H1 (cell line): ENCODE data around the gene ABHD12B. TPM values are rescaled to one million over a fixed set of nuclear protein-coding genes. Genes with fewer than 3 reads are reported as not detected.

Source experiments
- CTCF ChIA-PET: fragments of 300-600 bp; sonication (Branson Sonifier 250); formaldehyde crosslinking; loops from one replicate; lab custom pipeline; 2021; ENCODE audit not compliant: partially characterized antibody; lab: Charles Lee
- POLR2A ChIA-PET: fragments of 300-600 bp; sonication (Branson Sonifier 250); formaldehyde crosslinking; loops from one replicate; lab custom pipeline; 2021; ENCODE audit warnings: inconsistent platforms; ENCODE audit not compliant: partially characterized antibody; lab: Charles Lee
- DNase-seq, 2 experiments: peaks; one replicate each; pipeline versions ENCODE4 v3.0.0 to v3.0.0-alpha.2; 2010 to 2022; ENCODE audit warnings: low spot score in 2 of 2, low read depth in 1 of 2, mixed read lengths in 1 of 2
- FAIRE-seq: peaks from 2 replicates; lab custom pipeline; 2011; peaks lifted over from hg19 to GRCh38; lab: Jason Lieb, UNC
- H2AFZ ChIP-seq: 2 replicates; pipeline ENCODE4 v1.8.1; 2012; ENCODE audit warnings: low read length, inconsistent platforms
- H2AK5ac ChIP-seq: 2 replicates; pipeline ENCODE4 v1.6.1; 2013; ENCODE audit warnings: low read depth, low read length
- H2BK120ac ChIP-seq: replicated peaks from 2 replicates; pipeline ENCODE3; 2013; ENCODE audit warnings: low read depth, low read length, inconsistent platforms
- H2BK12ac ChIP-seq: 2 replicates; pipeline ENCODE4 v1.6.1; 2013; ENCODE audit warnings: low read depth, low read length
- H2BK15ac ChIP-seq: 2 replicates; pipeline ENCODE4 v1.6.1; 2013; ENCODE audit warnings: low read length
- H2BK20ac ChIP-seq: 2 replicates; pipeline ENCODE4 v1.6.1; 2013; ENCODE audit warnings: low read length
- H2BK5ac ChIP-seq: 2 replicates; pipeline ENCODE4 v1.6.1; 2013; ENCODE audit warnings: low read depth, low read length
- H3K14ac ChIP-seq: 2 replicates; pipeline ENCODE4 v1.6.1; 2013; ENCODE audit warnings: inconsistent platforms; ENCODE audit not compliant: insufficient read length
- H3K18ac ChIP-seq: 2 replicates; pipeline ENCODE4 v1.6.1; 2013; ENCODE audit warnings: low read length; ENCODE audit errors: extremely low read depth
- H3K23ac ChIP-seq: 2 replicates; pipeline ENCODE4 v1.6.1; 2013; ENCODE audit warnings: inconsistent platforms; ENCODE audit not compliant: insufficient read length
- H3K23me2 ChIP-seq: 2 replicates; pipeline ENCODE4 v1.6.1; 2013; ENCODE audit warnings: low read depth, low read length
- H3K27ac ChIP-seq: 2 replicates; pipeline ENCODE4 v1.6.1; 2011; ENCODE audit warnings: low read depth, low read length, inconsistent platforms
- H3K27me3 ChIP-seq, 4 experiments: replicated peaks in 1 of 4; 1 replicate in 1 of 4; 2 replicates in 3 of 4; pipeline versions ENCODE4 v1.6.1 to v1.8.1; 2011 to 2013; ENCODE audit warnings: low read length in 3 of 4, mild to moderate bottlenecking in 3 of 4, inconsistent platforms in 2 of 4, mixed read lengths in 2 of 4, moderate library complexity in 1 of 4; ENCODE audit not compliant: control insufficient read depth in 3 of 4, insufficient read depth in 3 of 4; ENCODE audit errors: extremely low read depth in 1 of 4
- H3K36me3 ChIP-seq, 4 experiments: 2 replicates each; pipeline versions ENCODE4 v1.6.1 to v1.8.1; 2011 to 2013; ENCODE audit warnings: mild to moderate bottlenecking in 4 of 4, low read length in 3 of 4, moderate library complexity in 2 of 4, control low read depth in 1 of 4, inconsistent platforms in 1 of 4; ENCODE audit not compliant: insufficient read depth in 4 of 4, control insufficient read depth in 2 of 4
- H3K4ac ChIP-seq: replicated peaks from 2 replicates; pipeline ENCODE3; 2013; ENCODE audit warnings: low read length, low read depth, mixed read lengths, inconsistent platforms; ENCODE audit not compliant: insufficient read length
- H3K4me1 ChIP-seq, 4 experiments: replicated peaks in 1 of 4; 1 replicate in 1 of 4; 2 replicates in 3 of 4; pipeline versions ENCODE4 v1.6.1 to v1.8.1; 2011 to 2013; ENCODE audit warnings: low read length in 3 of 4, inconsistent platforms in 2 of 4, mixed read lengths in 1 of 4; ENCODE audit not compliant: insufficient read depth in 4 of 4, control insufficient read depth in 3 of 4
- H3K4me2 ChIP-seq, 2 experiments: 2 replicates each; pipeline versions ENCODE4 v1.6.1 to v1.8.1; 2011 to 2013; ENCODE audit warnings: low read depth in 2 of 2, low read length in 2 of 2, control low read depth in 1 of 2, inconsistent platforms in 1 of 2, mild to moderate bottlenecking in 1 of 2; ENCODE audit not compliant: insufficient read depth in 1 of 2
- H3K4me3 ChIP-seq, 4 experiments: fragments of 200-600, 300-600 bp in 1 of 4; sonication (generic), shearing (Covaris generic), sonication (Bioruptor Twin) in 1 of 4; 2 replicates each; pipeline versions ENCODE4 v1.5.1 to v1.8.1; 2011 to 2016; ENCODE audit warnings: low read length in 4 of 4, low read depth in 3 of 4, control low read depth in 2 of 4, inconsistent platforms in 2 of 4, mild to moderate bottlenecking in 2 of 4, mixed read lengths in 1 of 4, moderate library complexity in 1 of 4; ENCODE audit not compliant: insufficient read depth in 2 of 4; ENCODE audit errors: extremely low read depth in 1 of 4
- H3K56ac ChIP-seq: replicated peaks from 2 replicates; pipeline ENCODE3; 2013; ENCODE audit warnings: low read depth, mild to moderate bottlenecking, mixed read lengths, low read length, inconsistent platforms; ENCODE audit not compliant: insufficient read length
- H3K79me1 ChIP-seq: 2 replicates; pipeline ENCODE4 v1.6.1; 2013; ENCODE audit warnings: low read depth, low read length, control low read depth
- H3K79me2 ChIP-seq, 2 experiments: 2 replicates each; pipeline versions ENCODE4 v1.6.1 to v1.8.1; 2012 to 2013; ENCODE audit warnings: low read length in 2 of 2, mild to moderate bottlenecking in 2 of 2, inconsistent platforms in 1 of 2; ENCODE audit not compliant: insufficient read depth in 2 of 2, control insufficient read depth in 1 of 2
- H3K9ac ChIP-seq, 4 experiments: replicated peaks in 1 of 4; 1 replicate in 1 of 4; 2 replicates in 3 of 4; pipeline versions ENCODE4 v1.6.1 to v1.8.1; 2011 to 2013; ENCODE audit warnings: low read depth in 3 of 4, low read length in 3 of 4, control low read depth in 2 of 4, mild to moderate bottlenecking in 2 of 4, moderate library complexity in 2 of 4, inconsistent platforms in 1 of 4; ENCODE audit errors: extremely low read depth in 1 of 4
- H3K9me3 ChIP-seq, 2 experiments: 2 replicates each; pipeline versions ENCODE4 v1.6.1 to v1.8.1; 2012 to 2013; ENCODE audit warnings: mild to moderate bottlenecking in 2 of 2, moderate library complexity in 2 of 2, control low read depth in 1 of 2, inconsistent platforms in 1 of 2, low read depth in 1 of 2, low read length in 1 of 2, mixed read lengths in 1 of 2; ENCODE audit not compliant: insufficient read depth in 2 of 2
- H4K20me1 ChIP-seq, 2 experiments: replicated peaks in 1 of 2; 2 replicates each; pipeline versions ENCODE3 to v1.8.1; 2011 to 2013; ENCODE audit warnings: inconsistent platforms in 2 of 2, low read length in 2 of 2, mild to moderate bottlenecking in 1 of 2; ENCODE audit not compliant: insufficient read depth in 2 of 2, control insufficient read depth in 1 of 2
- H4K5ac ChIP-seq: 2 replicates; pipeline ENCODE4 v1.6.1; 2013; ENCODE audit warnings: low read length, low read depth, mixed read lengths, inconsistent platforms; ENCODE audit not compliant: insufficient read length
- H4K8ac ChIP-seq: 2 replicates; pipeline ENCODE4 v1.8.0; 2013; ENCODE audit warnings: mild to moderate bottlenecking, moderate library complexity, low read length, inconsistent platforms; ENCODE audit not compliant: insufficient read depth; ENCODE audit errors: extremely low read depth
- H4K91ac ChIP-seq: replicated peaks from 2 replicates; pipeline ENCODE3; 2013; ENCODE audit warnings: low read length, mixed read lengths, inconsistent platforms; ENCODE audit not compliant: insufficient read length
- CEBPB ChIP-seq: IDR thresholded peaks from 2 replicates; pipeline ENCODE4 v1.6.1; 2012; ENCODE audit warnings: low read depth, low read length
- JUND ChIP-seq: IDR thresholded peaks from 2 replicates; pipeline ENCODE4 v1.6.1; 2011; ENCODE audit warnings: mild to moderate bottlenecking, improper control_type of control experiment, low read length
- KDM1A ChIP-seq: fragments of 200-600, 300-600 bp; sonication (generic); IDR thresholded peaks from 2 replicates; pipeline ENCODE4 v1.7.1; 2016; ENCODE audit warnings: mild to moderate bottlenecking, low read length, borderline replicate concordance
- SP1 ChIP-seq: IDR thresholded peaks from 2 replicates; pipeline ENCODE4 v1.6.1; 2011; ENCODE audit warnings: low read depth, low read length
- TCF12 ChIP-seq: IDR thresholded peaks from 2 replicates; pipeline ENCODE4 v1.6.1; 2011; ENCODE audit warnings: low read depth, mild to moderate bottlenecking, low read length
- WGBS, 2 experiments: shearing (Covaris generic) in 1 of 2; methylation state at CpG; one replicate each; pipeline versions ENCODE4 v1.1.6 to v1.1.7; 2013 to 2015; ENCODE audit warnings: low lambda C conversion rate in 2 of 2, mixed read lengths in 2 of 2, inconsistent platforms in 1 of 2, low coverage in 1 of 2, missing lambda C conversion rate in 1 of 2; ENCODE audit not compliant: insufficient replicate concordance in 2 of 2, insufficient coverage in 1 of 2, insufficient read length in 1 of 2; ENCODE audit errors: extremely low coverage in 1 of 2, missing lambda C conversion rate in 1 of 2; 5-methylcytosine and 5-hydroxymethylcytosine counted together
- polyA plus RNA-seq, 7 experiments: library from polyadenylated mRNA; depleted of rRNA in 3 of 7; stranded (reverse) in 5 of 7; unstranded in 2 of 7; fragments of >200 nt in 5 of 7; fragments of 200-250 nt in 2 of 7; gene quantifications; 1 replicate in 5 of 7; 2 replicates in 1 of 7; 4 replicates in 1 of 7; pipeline versions ENCODE4 v1.2.1 to v1.2.3, GENCODE V29; 2011 to 2013; ENCODE audit warnings: missing spikeins in 2 of 7, mixed read lengths in 2 of 7
- total RNA-seq: library from RNA; stranded (reverse); fragmentation: NEBNext Ultra II Directional; extraction: Animal tissue kit (Norgen Biotek cat#: 25700); gene quantifications from 2 replicates; pipeline ENCODE4 v1.2.1, GENCODE V29; 2021

The ABHD12B gene
- total and polyA plus RNA-seq, 2 of the 8 experiments (the other 6 are each of a cell fraction or from before 2014, with no cell fraction given) = 4.0 to 102 TPM

- Histone ChIP-seq H3K4me2 (no peak overlapping the region), H4K8ac (no peak overlapping the region), H2BK15ac (no peak overlapping the region), H3K56ac (no peak overlapping the region), H3K14ac (no peak overlapping the region), H3K79me2 (no peaks in the 10 kb centered on the region), H2BK120ac (no peak overlapping the region), H2BK20ac (no peak overlapping the region), H4K91ac (no peak overlapping the region), H3K23me2 (no peaks in the 10 kb centered on the region), H3K18ac (no peak overlapping the region), H3K4ac (no peak overlapping the region), H4K5ac (no peak overlapping the region), H3K27me3 (peaks cover 0 to 4% (median 2%) of the 10 kb centered on the region in 4 experiments; a peak in 5 of 7 replicates), H2BK5ac (no peak overlapping the region), H3K23ac (no peak overlapping the region), H3K27ac (no peak overlapping the region), H4K20me1 (no peaks in the 10 kb centered on the region), H3K4me3 (no peak overlapping the region), H2AK5ac (no peak overlapping the region), H3K4me1 (no peaks in the 10 kb centered on the region), H3K9ac (no peak overlapping the region), H3K79me1 (no peaks in the 10 kb centered on the region), H3K36me3 (no peaks in the 10 kb centered on the region), H2AFZ (no peak overlapping the region), H3K9me3 (no peaks in the 10 kb centered on the region), H2BK12ac (no peak overlapping the region)
- WGBS, 2 experiments = 80% methylated on average over 2 of the region's 2 CpGs; no CpG with 5 or more reads in 1 of the 2 experiments
- ChIA-PET CTCF (interaction anchor here (1.1 to 3.3 kb wide), 4 partner anchors 9 to 62 kb away, joined by 3 to 19 read pairs (median 6); no protein-coding TSS in a partner anchor), POLR2A (no interaction called here)
- TF ChIP-seq KDM1A (no peak), SP1 (no peak), CEBPB (no peak), JUND (no peak), TCF12 (no peak)
- FAIRE-seq (no peak), DNase-seq (no peak)
Measured at GRCh38 chr14:50837850-50838470, 33.9 kb upstream of the ABHD12B start.
